ENCODE results near the gene KRTAP10-4.

DNA sequence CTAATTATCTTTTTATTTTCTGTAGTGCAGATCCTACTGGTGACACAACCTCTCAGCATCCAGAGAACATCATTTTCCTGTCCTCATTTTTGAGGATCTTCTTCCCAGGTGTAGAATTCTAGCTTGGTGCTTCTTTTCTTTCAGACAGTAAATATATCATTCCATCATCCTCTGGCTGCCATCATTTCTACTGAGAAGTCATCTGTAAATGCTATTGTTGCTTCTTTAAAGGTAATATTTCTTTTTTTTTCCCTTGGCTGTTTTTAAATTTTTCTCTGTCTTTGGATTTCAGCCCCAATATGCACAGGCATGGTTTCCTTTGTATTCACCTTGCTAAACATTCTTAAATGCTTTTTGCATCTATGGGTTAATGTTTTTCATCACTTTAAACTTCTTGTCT lies 50.0 kb downstream of the KRTAP10-4 start:
- TF ChIP-seq, protein P1, sequence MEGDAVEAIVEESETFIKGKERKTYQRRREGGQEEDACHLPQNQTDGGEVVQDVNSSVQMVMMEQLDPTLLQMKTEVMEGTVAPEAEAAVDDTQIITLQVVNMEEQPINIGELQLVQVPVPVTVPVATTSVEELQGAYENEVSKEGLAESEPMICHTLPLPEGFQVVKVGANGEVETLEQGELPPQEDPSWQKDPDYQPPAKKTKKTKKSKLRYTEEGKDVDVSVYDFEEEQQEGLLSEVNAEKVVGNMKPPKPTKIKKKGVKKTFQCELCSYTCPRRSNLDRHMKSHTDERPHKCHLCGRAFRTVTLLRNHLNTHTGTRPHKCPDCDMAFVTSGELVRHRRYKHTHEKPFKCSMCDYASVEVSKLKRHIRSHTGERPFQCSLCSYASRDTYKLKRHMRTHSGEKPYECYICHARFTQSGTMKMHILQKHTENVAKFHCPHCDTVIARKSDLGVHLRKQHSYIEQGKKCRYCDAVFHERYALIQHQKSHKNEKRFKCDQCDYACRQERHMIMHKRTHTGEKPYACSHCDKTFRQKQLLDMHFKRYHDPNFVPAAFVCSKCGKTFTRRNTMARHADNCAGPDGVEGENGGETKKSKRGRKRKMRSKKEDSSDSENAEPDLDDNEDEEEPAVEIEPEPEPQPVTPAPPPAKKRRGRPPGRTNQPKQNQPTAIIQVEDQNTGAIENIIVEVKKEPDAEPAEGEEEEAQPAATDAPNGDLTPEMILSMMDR (IDR thresholded peaks at IDR 0.05; ENCODE audit: poor library complexity), result no peak
- TF ChIP-seq EZH2 (IDR thresholded peaks at IDR 0.05; ENCODE audit: borderline replicate concordance), result no peak
